GM19372 (cell line): ENCODE measurements around the gene OSBP.
"Not testable (repeated sequence)": the region's sequence is repeated elsewhere in the genome, so short reads cannot be mapped to it uniquely, and the experiment has no call there.

Source experiments
- ATAC-seq: cut with Tn5 transposase; IDR thresholded peaks from one replicate; pipeline ENCODE4 v1.9.1; 2021; ENCODE audit warnings: mild to moderate bottlenecking, low read depth, moderate library complexity; ENCODE audit not compliant: unreplicated experiment

Gene OSBP

GRCh38 chr11:59615637-59616395 is at the start of gene OSBP:
TSS of gene OSBP (minus strand) at chr11:59615774. CDS start at chr11:59615664, 110 bp downstream.
- ATAC-seq: peak; percentile 83

- ATAC-seq: no peak
These were observed 45.0 kb upstream of the OSBP start for GRCh38 chr11:59660621-59661020.

- no peak for ATAC-seq
These were observed 44.4 kb upstream of the OSBP start for GRCh38 chr11:59659981-59660380.

- ATAC-seq: no peak
These were observed 42.5 kb upstream of the OSBP start for GRCh38 chr11:59658036-59658435.

- ATAC-seq: no peak
These were observed 39.3 kb upstream of the OSBP start for GRCh38 chr11:59654893-59655292.

GRCh38 chr11:59647245-59647980 is 31.8 kb upstream of the OSBP start:
- ATAC-seq: no peak

- ATAC-seq: no peak
These were observed 29.0 kb upstream of the OSBP start for GRCh38 chr11:59644528-59644927.

- no peak for ATAC-seq
These were observed 27.8 kb upstream of the OSBP start for GRCh38 chr11:59643390-59643789.

- ATAC-seq: no peak
These were observed 25.6 kb upstream of the OSBP start for GRCh38 chr11:59641156-59641555.

GRCh38 chr11:59630493-59630892 is 14.9 kb upstream of the OSBP start:
- ATAC-seq: no peak

GRCh38 chr11:59629996-59630395 is 14.4 kb upstream of the OSBP start:
- no peak for ATAC-seq

- not testable (repeated sequence) for ATAC-seq
These were observed 11.4 kb upstream of the OSBP start for GRCh38 chr11:59626969-59627368.

- no peak for ATAC-seq
These were observed 10.1 kb upstream of the OSBP start for GRCh38 chr11:59625703-59626102.

- no peak for ATAC-seq
These were observed 2.3 kb upstream of the OSBP start for GRCh38 chr11:59617876-59618275.

- ATAC-seq: no peak
These were observed 915 bp upstream of the OSBP start for GRCh38 chr11:59616396-59616982.

- peak; percentile 8 for ATAC-seq
These were observed 396 bp downstream of the OSBP start for GRCh38 chr11:59615120-59615636.

- no peak for ATAC-seq
These were observed 1.1 kb downstream of the OSBP start for GRCh38 chr11:59614277-59615119.

GRCh38 chr11:59611570-59612565 is 3.7 kb downstream of the OSBP start:
- ATAC-seq: no peak

- no peak for ATAC-seq
These were observed 5.3 kb downstream of the OSBP start for GRCh38 chr11:59610289-59610688.
